Erythroblast (primary cell): ENCODE measurements around the gene PTPN2.

Experiments
- GATA1 ChIP-seq: IDR thresholded peaks from 2 replicates; pipeline ENCODE4 v1.6.1; 2011; ENCODE audit warnings: low read depth, mild to moderate bottlenecking, control low read depth, low read length, moderate library complexity
- POLR2A ChIP-seq: IDR thresholded peaks from 2 replicates; pipeline ENCODE4 v1.6.1; 2011; ENCODE audit warnings: mild to moderate bottlenecking, low read length

DNA sequence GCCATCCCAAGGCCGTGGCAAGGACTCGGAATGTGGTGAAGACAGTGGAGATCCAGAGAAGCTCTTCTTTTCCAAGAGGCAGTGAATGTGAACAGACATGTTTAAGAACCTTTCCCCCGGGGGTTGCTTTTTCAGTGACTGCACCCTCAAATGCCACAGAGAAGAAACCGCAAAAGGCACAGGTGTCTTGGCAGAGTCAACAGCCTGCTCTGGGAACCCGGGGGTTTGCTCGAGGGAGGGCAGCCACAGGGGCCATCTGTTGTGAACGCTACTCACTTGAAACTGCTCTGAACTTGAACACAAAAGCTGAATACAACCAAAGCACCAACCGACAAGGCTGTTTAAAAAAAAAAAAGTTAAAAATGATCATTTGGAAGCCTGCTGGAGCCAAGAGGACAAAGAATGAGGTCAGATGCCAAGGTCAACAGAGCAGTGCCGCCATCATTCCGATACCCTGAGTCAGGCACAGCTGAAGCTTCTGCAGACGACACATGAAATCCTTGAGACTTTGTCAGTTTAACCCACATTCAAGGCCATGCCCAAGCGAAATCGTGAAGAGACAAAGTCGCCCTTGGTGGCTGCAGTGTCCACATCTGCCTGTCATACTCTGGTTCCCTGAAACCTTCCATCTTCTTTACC, 133.8 kb downstream of the PTPN2 start:
- TF ChIP-seq POLR2A (no peak), GATA1 (no peak)
